NCI-H226 (cell line): Measurements from ENCODE around the gene SMAD6.

Source experiments
- DNase-seq: peaks from one replicate; pipeline ENCODE4 v3.0.0-alpha.2; 2015

SMAD6 gene

GRCh38 chr15:66829551-66830121 lies 127.6 kb downstream of the SMAD6 start:
- peak; percentile 55 for DNase-seq

GRCh38 chr15:66830358-66830757 lies 128.3 kb downstream of the SMAD6 start:
- DNase-seq: peak; percentile 92

GRCh38 chr15:66830823-66831222 lies 128.8 kb downstream of the SMAD6 start:
- DNase-seq: peak; percentile 58

GRCh38 chr15:66831289-66831688 lies 129.3 kb downstream of the SMAD6 start:
- DNase-seq: no peak

GRCh38 chr15:66831801-66832390 lies 129.9 kb downstream of the SMAD6 start:
- DNase-seq: no peak
